Measurements from ENCODE around the gene ZNF507. TPM values are rescaled to one million over a fixed set of nuclear protein-coding genes. Genes with fewer than 3 reads are reported as not detected.

Gene ZNF507
- polyA plus RNA-seq, 3 donors, result 0.08 to 0.39 (median 0.10) TPM

GRCh38 chr19:32355309-32355708 is 9.9 kb downstream of the ZNF507 start:
- H2AFZ ChIP-seq (ENCODE audit: insufficient read depth, low read depth, low read length, poor library complexity, severe bottlenecking), result no peak overlapping the region
- H3K79me2 ChIP-seq (ENCODE audit: insufficient read depth, low read length), result no peaks in the 10 kb centered on the region
- H3K4me2 ChIP-seq (replicated peaks; ENCODE audit: extremely low read depth, low read length, poor library complexity, severe bottlenecking), result no peak overlapping the region
- no peak overlapping the region for H3K9ac ChIP-seq (ENCODE audit: insufficient read depth, low read length, poor library complexity, severe bottlenecking)
- H3K4me3 ChIP-seq (replicated peaks in 1 of 3; ENCODE audit: low read depth in 2 of 3, low read length in 3 of 3), result no peak overlapping the region
- DNase-seq, result no peak
- H3K27me3 ChIP-seq (ENCODE audit: control insufficient read depth in 2 of 2, insufficient read depth in 2 of 2, low read length in 2 of 2), result peaks cover 92 to 94% of the 10 kb centered on the region in 2 donors
- H3K4me1 ChIP-seq (ENCODE audit: control insufficient read depth in 1 of 2, insufficient read depth in 2 of 2, low read length in 2 of 2), result peaks cover 17 to 19% of the 10 kb centered on the region in 2 donors
- Mint-ChIP-seq H3K27me3 (ENCODE audit: low read depth in 3 of 3) (peaks cover 91 to 98% (median 93%) of the 10 kb centered on the region in 3 donors), H3K4me3 (peak overlapping the region in 1 of 2 donors; percentile 87), H3K36me3 (peaks cover 15 to 32% of the 10 kb centered on the region in 2 donors), H3K4me1 (peaks cover 26% of the 10 kb centered on the region), H3K27ac (no peak overlapping the region), H3K9me3 (peaks cover 0 to 37% (median 20%) of the 10 kb centered on the region in 7 donors)
- H3K27ac ChIP-seq (ENCODE audit: low read depth in 1 of 2, low read length in 2 of 2), result no peak overlapping the region
- H3K36me3 ChIP-seq (replicated peaks in 1 of 2; ENCODE audit: control insufficient read depth in 1 of 2, insufficient read depth in 2 of 2, low read length in 2 of 2), result no peaks in the 10 kb centered on the region
- H4K20me1 ChIP-seq (ENCODE audit: insufficient read depth, low read length), result peaks cover 51% of the 10 kb centered on the region
- intact Hi-C loops (cut with micrococcal nuclease), result no loop called here
- no peak for TF ChIP-seq CTCF (IDR thresholded peaks at IDR 0.05)
- WGBS (ENCODE audit: insufficient coverage), result no CpG with 5 or more reads among the region's 3 CpGs
- peaks cover 3 to 44% of the 10 kb centered on the region in 2 donors for H3K9me3 ChIP-seq (replicated peaks in 1 of 2; ENCODE audit: control insufficient read depth in 1 of 2, insufficient read depth in 1 of 2, low read length in 2 of 2)

GRCh38 chr19:32357720-32358119 is 12.3 kb downstream of the ZNF507 start:
- no peaks in the 10 kb centered on the region for H3K79me2 ChIP-seq (ENCODE audit: insufficient read depth, low read length)

More at GRCh38 chr19:32357720-32358119, 12.3 kb downstream of the ZNF507 start:
- peaks cover 0 to 34% (median 20%) of the 10 kb centered on the region in 7 donors for H3K9me3 Mint-ChIP-seq
- no peak overlapping the region for H3K4me3 ChIP-seq (replicated peaks in 1 of 3; ENCODE audit: low read depth in 2 of 3, low read length in 3 of 3)
- peaks cover 13% of the 10 kb centered on the region for H3K4me1 Mint-ChIP-seq
- no peak overlapping the region for H3K9ac ChIP-seq (ENCODE audit: insufficient read depth, low read length, poor library complexity, severe bottlenecking)
- WGBS (ENCODE audit: insufficient coverage), result no CpG with 5 or more reads among the region's 2 CpGs
- peaks cover 3 to 45% of the 10 kb centered on the region in 2 donors for H3K9me3 ChIP-seq (replicated peaks in 1 of 2; ENCODE audit: control insufficient read depth in 1 of 2, insufficient read depth in 1 of 2, low read length in 2 of 2)
- no peak overlapping the region for H3K27ac ChIP-seq (ENCODE audit: low read depth in 1 of 2, low read length in 2 of 2)
- DNase-seq, result no peak
- H3K27me3 ChIP-seq (ENCODE audit: control insufficient read depth in 2 of 2, insufficient read depth in 2 of 2, low read length in 2 of 2), result peaks cover 98 to 99% of the 10 kb centered on the region in 2 donors
- peaks cover 18 to 36% of the 10 kb centered on the region in 2 donors for H3K36me3 Mint-ChIP-seq
- H4K20me1 ChIP-seq (ENCODE audit: insufficient read depth, low read length), result peaks cover 36% of the 10 kb centered on the region
- TF ChIP-seq CTCF (IDR thresholded peaks at IDR 0.05), result peak; percentile 33
- H3K27me3 Mint-ChIP-seq (ENCODE audit: low read depth in 3 of 3), result peaks cover 94 to 97% (median 96%) of the 10 kb centered on the region in 3 donors
- H3K4me3 Mint-ChIP-seq, result peak overlapping the region in 1 of 2 donors; percentile 81
- no peaks in the 10 kb centered on the region for H3K36me3 ChIP-seq (replicated peaks in 1 of 2; ENCODE audit: control insufficient read depth in 1 of 2, insufficient read depth in 2 of 2, low read length in 2 of 2)
- H3K4me2 ChIP-seq (replicated peaks; ENCODE audit: extremely low read depth, low read length, poor library complexity, severe bottlenecking), result no peak overlapping the region
- H3K4me1 ChIP-seq (ENCODE audit: control insufficient read depth in 1 of 2, insufficient read depth in 2 of 2, low read length in 2 of 2), result peaks cover 7 to 11% of the 10 kb centered on the region in 2 donors
- no peak overlapping the region for H2AFZ ChIP-seq (ENCODE audit: insufficient read depth, low read depth, low read length, poor library complexity, severe bottlenecking)
- intact Hi-C loops (cut with micrococcal nuclease), result no loop called here
- H3K27ac Mint-ChIP-seq, result no peak overlapping the region
